Ascending aorta (tissue), 2 donors: ENCODE measurements around the gene GOT1. TPM values are rescaled to one million over a fixed set of nuclear protein-coding genes. Genes with fewer than 3 reads are reported as not detected.

Experiments
- DNase-seq, 2 donors: peaks; one replicate each; pipeline ENCODE4 v3.0.0-alpha.2; 2019; ENCODE audit warnings: low spot score in 2 of 2
- H3K27ac ChIP-seq, 2 donors: fragments of 200-600 bp; sonication (generic); one replicate each; pipeline ENCODE4 v1.5.1; 2016 to 2017; ENCODE audit warnings: mild to moderate bottlenecking in 1 of 2
- H3K27me3 ChIP-seq: fragments of 200-600 bp; sonication (generic); one replicate; pipeline ENCODE4 v1.5.1; 2017
- H3K36me3 ChIP-seq, 2 donors: fragments of 200-600 bp; sonication (generic); one replicate each; pipeline ENCODE4 v1.5.1; 2016
- H3K4me1 ChIP-seq, 2 donors: fragments of 200-600 bp; sonication (generic); one replicate each; pipeline ENCODE4 v1.5.1; 2016 to 2017; ENCODE audit warnings: mild to moderate bottlenecking in 1 of 2
- H3K4me3 ChIP-seq, 2 donors: fragments of 200-600 bp; sonication (generic); one replicate each; pipeline ENCODE4 v1.5.1; 2016 to 2017; ENCODE audit warnings: mild to moderate bottlenecking in 1 of 2
- H3K9me3 ChIP-seq, 2 donors: fragments of 200-600 bp; sonication (generic); one replicate each; pipeline ENCODE4 v1.5.1; 2016
- CTCF ChIP-seq, 3 experiments: fragments of 200-600 bp in 2 of 3; fragments of 450-650 bp in 1 of 3; sonication (generic) in 2 of 3; IDR thresholded peaks; one replicate each; pipeline ENCODE4 v1.5.1; 2016 to 2019; ENCODE audit warnings: antibody characterized with exemption in 3 of 3, mild to moderate bottlenecking in 1 of 3, moderate library complexity in 1 of 3
- intact Hi-C: fragments of 100-400 bp; cut with DNase I; formaldehyde crosslinking; loops from one replicate; pipeline ENCODE4 v1.15.1; 2023
- total RNA-seq: library from RNA; depleted of rRNA; stranded (reverse); fragments of >200 nt; gene quantifications from one replicate; pipeline ENCODE4 v1.1.0, GENCODE V29; 2016

The GOT1 gene
- total RNA-seq, 1 donor from 2014 or later, result 4.4 TPM

DNA sequence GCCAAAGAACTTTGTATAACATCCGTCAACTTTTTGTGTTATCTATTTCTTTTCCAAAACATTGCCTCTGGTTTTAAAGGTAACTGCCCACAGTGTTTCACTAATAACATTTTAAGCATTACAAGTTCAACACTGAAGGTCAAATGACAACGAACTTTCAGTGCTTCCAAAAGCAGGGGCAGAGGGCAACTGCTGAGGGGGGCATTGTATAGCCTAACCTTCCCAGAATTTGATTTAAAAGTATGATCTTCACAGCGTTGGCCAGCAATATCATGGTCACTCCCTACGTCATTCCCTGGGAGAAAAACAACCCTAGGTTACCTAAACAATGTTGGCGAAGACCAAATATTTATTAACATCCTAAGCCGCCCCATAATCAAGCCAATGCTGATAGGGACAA lies 2.5 kb upstream of the GOT1 start:
- no peak for TF ChIP-seq CTCF (IDR thresholded peaks at IDR 0.05)
- Histone ChIP-seq H3K9me3 (no peaks in the 10 kb centered on the region), H3K4me3 (no peak overlapping the region), H3K4me1 (peaks cover 7 to 10% of the 10 kb centered on the region in 2 donors), H3K36me3 (peaks cover 0 to 2% of the 10 kb centered on the region in 2 donors), H3K27ac (no peak overlapping the region), H3K27me3 (no peaks in the 10 kb centered on the region)
- intact Hi-C loops, result loop anchor here (5.0 to 10.0 kb wide), 4 partner anchors 201 to 1296 kb away; partner anchors contain the start of genes ERLIN1 and HPS1
- DNase-seq, result no peak

GRCh38 chr10:99432047-99432446 lies 1.6 kb upstream of the GOT1 start:
- H3K27ac ChIP-seq, result no peak overlapping the region

GRCh38 chr10:99431190-99431760 lies 851 bp upstream of the GOT1 start:
- intact Hi-C loops, result loop anchor here (2.0 to 10.0 kb wide), 5 partner anchors 199 to 1294 kb away; partner anchors contain the start of genes COX15, CUTC, ERLIN1 and HPS1
- DNase-seq, result peak; percentile 18 to 77
- H3K4me3 ChIP-seq, result peak overlapping the region; percentile 72 to 96
- H3K27me3 ChIP-seq, result no peaks in the 10 kb centered on the region
- peak overlapping the region; percentile 67 to 73 for H3K27ac ChIP-seq
- no peak for TF ChIP-seq CTCF (IDR thresholded peaks at IDR 0.05)
- peaks cover 7 to 10% of the 10 kb centered on the region in 2 donors for H3K4me1 ChIP-seq
- no peaks in the 10 kb centered on the region for H3K9me3 ChIP-seq
- no peaks in the 10 kb centered on the region for H3K36me3 ChIP-seq

More at GRCh38 chr10:99432047-99432446, 1.6 kb upstream of the GOT1 start:
- Histone ChIP-seq H3K36me3 (no peaks in the 10 kb centered on the region), H3K9me3 (no peaks in the 10 kb centered on the region), H3K27me3 (no peaks in the 10 kb centered on the region), H3K4me3 (peak overlapping the region in 1 of 2 donors; percentile 96), H3K4me1 (peaks cover 7 to 10% of the 10 kb centered on the region in 2 donors)
- intact Hi-C loops, result loop anchor here (5.0 to 10.0 kb wide), 4 partner anchors 200 to 1295 kb away; partner anchors contain the start of genes ERLIN1 and HPS1
- no peak for DNase-seq
- no peak for TF ChIP-seq CTCF (IDR thresholded peaks at IDR 0.05)

DNA sequence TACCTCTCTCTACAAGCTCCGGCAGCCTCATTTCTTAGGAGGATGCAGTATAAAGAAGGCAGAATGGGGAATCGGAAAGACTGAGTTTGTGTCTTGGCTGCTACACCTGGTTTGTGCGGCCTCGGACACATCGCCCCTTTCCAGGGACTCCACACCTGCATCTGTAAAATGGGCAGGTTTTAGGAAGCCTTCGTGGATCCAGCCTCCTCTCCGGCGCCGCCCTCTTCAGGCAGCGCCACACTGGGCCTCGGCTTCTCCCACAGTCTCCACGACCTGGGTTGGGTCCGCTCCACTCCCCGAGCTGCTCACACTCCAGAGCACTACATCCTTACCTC lies 341 bp downstream of the GOT1 start:
- H3K9me3 ChIP-seq, result no peaks in the 10 kb centered on the region
- intact Hi-C loops, result loop anchor here (1.0 to 10.0 kb wide), 7 partner anchors 190 to 1293 kb away; partner anchors contain the start of genes COX15, CUTC, ENTPD7 and ERLIN1
- peaks cover under 1 to 5% of the 10 kb centered on the region in 2 donors for H3K36me3 ChIP-seq
- TF ChIP-seq CTCF (IDR thresholded peaks at IDR 0.05), result no peak
- peak overlapping the region; percentile 72 to 96 for H3K4me3 ChIP-seq
- DNase-seq, result no peak
- peak overlapping the region; percentile 74 to 77 for H3K27ac ChIP-seq
- peaks cover 7 to 10% of the 10 kb centered on the region in 2 donors for H3K4me1 ChIP-seq
- H3K27me3 ChIP-seq, result no peaks in the 10 kb centered on the region

- Histone ChIP-seq H3K9me3 (no peaks in the 10 kb centered on the region), H3K4me3 (peak overlapping the region; percentile 72 to 96), H3K4me1 (peaks cover 7 to 10% of the 10 kb centered on the region in 2 donors), H3K36me3 (peaks cover 4 to 7% of the 10 kb centered on the region in 2 donors), H3K27me3 (no peaks in the 10 kb centered on the region), H3K27ac (peak overlapping the region in 1 of 2 donors; percentile 77)
- intact Hi-C loops, result loop anchor here (1.0 to 10.0 kb wide), 7 partner anchors 191 to 1292 kb away; partner anchors contain the start of genes COX15, CUTC, ENTPD7 and ERLIN1
- TF ChIP-seq CTCF (IDR thresholded peaks at IDR 0.05), result no peak
- no peak for DNase-seq
Observed at GRCh38 chr10:99429517-99430095, 818 bp downstream of the GOT1 start.
